Measurements from ENCODE around the gene HOXD9.

HOXD9 gene

DNA sequence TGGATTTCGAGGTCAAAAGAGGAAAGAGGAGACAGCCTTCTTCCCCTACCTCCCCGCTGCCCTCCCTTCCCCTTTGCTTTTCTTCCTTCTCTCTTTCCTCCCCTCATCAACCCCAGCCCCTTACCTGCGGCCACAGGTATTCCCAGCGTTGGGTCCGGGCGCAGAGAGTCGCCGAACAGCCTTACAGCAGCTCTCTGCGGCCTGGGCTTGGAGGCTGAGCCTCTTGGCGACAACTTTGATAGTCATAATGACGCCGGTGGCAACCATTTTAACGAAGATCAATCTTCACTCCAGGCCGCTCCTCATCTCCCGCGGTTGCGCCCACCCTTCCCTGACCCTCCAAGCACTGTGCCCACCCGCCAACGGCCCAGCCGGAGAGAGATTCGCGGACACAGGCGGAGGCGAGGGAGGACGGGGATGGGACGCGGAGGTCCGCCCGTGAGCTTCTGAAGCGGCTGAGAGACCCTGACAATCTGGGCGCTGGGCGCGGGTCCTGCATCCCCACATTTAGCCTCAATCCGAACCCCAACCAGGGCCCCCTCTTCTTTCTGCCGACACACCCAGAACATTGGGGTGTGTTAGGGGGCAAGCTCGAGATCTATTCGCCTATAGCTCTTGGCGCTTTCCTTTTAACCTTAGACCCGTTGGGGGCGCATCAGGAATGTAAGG is 37.3 kb upstream of the HOXD9 start:
- TF ChIP-seq, protein P1, sequence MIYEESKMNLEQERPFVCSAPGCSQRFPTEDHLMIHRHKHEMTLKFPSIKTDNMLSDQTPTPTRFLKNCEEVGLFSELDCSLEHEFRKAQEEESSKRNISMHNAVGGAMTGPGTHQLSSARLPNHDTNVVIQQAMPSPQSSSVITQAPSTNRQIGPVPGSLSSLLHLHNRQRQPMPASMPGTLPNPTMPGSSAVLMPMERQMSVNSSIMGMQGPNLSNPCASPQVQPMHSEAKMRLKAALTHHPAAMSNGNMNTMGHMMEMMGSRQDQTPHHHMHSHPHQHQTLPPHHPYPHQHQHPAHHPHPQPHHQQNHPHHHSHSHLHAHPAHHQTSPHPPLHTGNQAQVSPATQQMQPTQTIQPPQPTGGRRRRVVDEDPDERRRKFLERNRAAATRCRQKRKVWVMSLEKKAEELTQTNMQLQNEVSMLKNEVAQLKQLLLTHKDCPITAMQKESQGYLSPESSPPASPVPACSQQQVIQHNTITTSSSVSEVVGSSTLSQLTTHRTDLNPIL (CRISPR knock-in tag; IDR thresholded peaks at IDR 0.05; ENCODE audit: low read depth): no peak
- TF ChIP-seq RARB (CRISPR knock-in tag; IDR thresholded peaks at IDR 0.05): no peak
- TF ChIP-seq ZC3H10 (CRISPR knock-in tag; IDR thresholded peaks at IDR 0.05): no peak
- TF ChIP-seq OSR1 (CRISPR knock-in tag; IDR thresholded peaks at IDR 0.05): no peak
- no peak for TF ChIP-seq TOX (CRISPR knock-in tag; IDR thresholded peaks at IDR 0.05; ENCODE audit: borderline replicate concordance)
- no peak for TF ChIP-seq ZNF70 (CRISPR knock-in tag; IDR thresholded peaks at IDR 0.05)
- TF ChIP-seq PPARA (CRISPR knock-in tag; IDR thresholded peaks at IDR 0.05; ENCODE audit: borderline replicate concordance): no peak
- TF ChIP-seq, protein P2, sequence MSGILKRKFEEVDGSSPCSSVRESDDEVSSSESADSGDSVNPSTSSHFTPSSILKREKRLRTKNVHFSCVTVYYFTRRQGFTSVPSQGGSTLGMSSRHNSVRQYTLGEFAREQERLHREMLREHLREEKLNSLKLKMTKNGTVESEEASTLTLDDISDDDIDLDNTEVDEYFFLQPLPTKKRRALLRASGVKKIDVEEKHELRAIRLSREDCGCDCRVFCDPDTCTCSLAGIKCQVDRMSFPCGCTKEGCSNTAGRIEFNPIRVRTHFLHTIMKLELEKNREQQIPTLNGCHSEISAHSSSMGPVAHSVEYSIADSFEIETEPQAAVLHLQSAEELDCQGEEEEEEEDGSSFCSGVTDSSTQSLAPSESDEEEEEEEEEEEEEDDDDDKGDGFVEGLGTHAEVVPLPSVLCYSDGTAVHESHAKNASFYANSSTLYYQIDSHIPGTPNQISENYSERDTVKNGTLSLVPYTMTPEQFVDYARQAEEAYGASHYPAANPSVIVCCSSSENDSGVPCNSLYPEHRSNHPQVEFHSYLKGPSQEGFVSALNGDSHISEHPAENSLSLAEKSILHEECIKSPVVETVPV (CRISPR knock-in tag; IDR thresholded peaks at IDR 0.05): no peak
- TF ChIP-seq ISL1 (CRISPR knock-in tag; IDR thresholded peaks at IDR 0.05): no peak
- no peak for TF ChIP-seq GLIS3 (CRISPR knock-in tag; IDR thresholded peaks at IDR 0.05)
- no peak for TF ChIP-seq ZFP30 (CRISPR knock-in tag; IDR thresholded peaks at IDR 0.05)
- TF ChIP-seq TCF4 (CRISPR knock-in tag; IDR thresholded peaks at IDR 0.05; ENCODE audit: borderline replicate concordance): no peak
- no peak for TF ChIP-seq ARNTL (CRISPR knock-in tag; IDR thresholded peaks at IDR 0.05; ENCODE audit: borderline replicate concordance, low read depth)
- TF ChIP-seq, protein P3, sequence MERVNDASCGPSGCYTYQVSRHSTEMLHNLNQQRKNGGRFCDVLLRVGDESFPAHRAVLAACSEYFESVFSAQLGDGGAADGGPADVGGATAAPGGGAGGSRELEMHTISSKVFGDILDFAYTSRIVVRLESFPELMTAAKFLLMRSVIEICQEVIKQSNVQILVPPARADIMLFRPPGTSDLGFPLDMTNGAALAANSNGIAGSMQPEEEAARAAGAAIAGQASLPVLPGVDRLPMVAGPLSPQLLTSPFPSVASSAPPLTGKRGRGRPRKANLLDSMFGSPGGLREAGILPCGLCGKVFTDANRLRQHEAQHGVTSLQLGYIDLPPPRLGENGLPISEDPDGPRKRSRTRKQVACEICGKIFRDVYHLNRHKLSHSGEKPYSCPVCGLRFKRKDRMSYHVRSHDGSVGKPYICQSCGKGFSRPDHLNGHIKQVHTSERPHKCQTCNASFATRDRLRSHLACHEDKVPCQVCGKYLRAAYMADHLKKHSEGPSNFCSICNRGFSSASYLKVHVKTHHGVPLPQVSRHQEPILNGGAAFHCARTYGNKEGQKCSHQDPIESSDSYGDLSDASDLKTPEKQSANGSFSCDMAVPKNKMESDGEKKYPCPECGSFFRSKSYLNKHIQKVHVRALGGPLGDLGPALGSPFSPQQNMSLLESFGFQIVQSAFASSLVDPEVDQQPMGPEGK (CRISPR knock-in tag; IDR thresholded peaks at IDR 0.05; ENCODE audit: borderline replicate concordance): no peak
- no peak for ATAC-seq

DNA sequence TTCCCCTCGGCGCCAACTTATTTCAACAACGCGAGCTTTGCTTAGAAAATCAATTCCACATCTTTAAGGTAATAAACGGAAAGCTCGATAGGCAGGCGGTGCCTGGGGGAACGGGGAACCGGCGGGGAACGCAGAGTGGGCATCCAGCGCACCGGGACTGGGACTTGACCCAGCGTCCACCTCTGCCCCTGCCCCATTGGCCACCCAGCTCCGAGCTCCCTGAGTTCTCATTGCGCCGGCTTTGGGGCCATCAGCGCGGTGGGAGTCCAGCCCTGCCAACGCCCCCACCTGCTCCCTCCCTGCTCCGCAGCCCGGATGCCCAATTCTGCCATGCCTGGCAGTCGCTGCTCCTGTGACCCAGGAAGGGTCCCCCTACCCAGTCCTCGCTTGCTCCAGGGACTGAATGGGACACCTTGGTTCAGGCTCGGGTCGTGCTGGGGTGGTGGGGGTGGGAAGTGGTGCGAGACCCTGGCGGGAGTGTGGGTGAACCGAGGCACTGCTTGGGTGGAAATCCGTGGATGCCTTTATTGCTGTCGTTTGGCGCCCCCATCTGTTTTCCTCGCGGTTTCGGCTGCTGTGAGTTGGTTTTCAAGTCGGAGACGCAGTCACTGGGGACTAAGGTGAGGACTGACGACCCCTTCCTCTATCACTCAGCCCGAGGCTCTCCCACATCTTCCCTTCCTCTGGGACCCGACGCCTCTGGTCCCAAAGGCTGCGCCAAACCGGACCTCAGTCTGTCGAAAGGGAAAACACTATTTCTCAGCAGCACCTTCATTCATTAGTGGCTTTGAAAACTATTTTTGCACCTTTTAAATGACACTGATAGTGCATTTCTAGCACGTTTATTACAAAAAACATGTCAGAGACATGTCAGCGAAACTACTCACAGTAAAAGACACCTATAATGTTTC is 36.4 kb upstream of the HOXD9 start:
- peak; percentile 51 for ATAC-seq
- TF ChIP-seq RARB (CRISPR knock-in tag; IDR thresholded peaks at IDR 0.05) (no peak), ZFP30 (CRISPR knock-in tag; IDR thresholded peaks at IDR 0.05) (no peak), ESRRG (CRISPR knock-in tag; IDR thresholded peaks at IDR 0.05) (no peak), SNAI2 (CRISPR knock-in tag; IDR thresholded peaks at IDR 0.05) (no peak), ZFP3 (CRISPR knock-in tag; IDR thresholded peaks at IDR 0.05) (no peak), TCF4 (CRISPR knock-in tag; IDR thresholded peaks at IDR 0.05; ENCODE audit: borderline replicate concordance) (no peak), ZC3H10 (CRISPR knock-in tag; IDR thresholded peaks at IDR 0.05) (no peak), ZNF565 (CRISPR knock-in tag; conservative IDR thresholded peaks at IDR 0.05; ENCODE audit: low read depth) (no peak), TOX (CRISPR knock-in tag; IDR thresholded peaks at IDR 0.05; ENCODE audit: borderline replicate concordance) (no peak), ARNTL (CRISPR knock-in tag; IDR thresholded peaks at IDR 0.05; ENCODE audit: borderline replicate concordance, low read depth) (no peak), ZNF8 (CRISPR knock-in tag; IDR thresholded peaks at IDR 0.05) (no peak), GLIS3 (CRISPR knock-in tag; IDR thresholded peaks at IDR 0.05) (no peak), CSDC2 (CRISPR knock-in tag; IDR thresholded peaks at IDR 0.05) (no peak), ZNF70 (CRISPR knock-in tag; IDR thresholded peaks at IDR 0.05) (no peak), ISL1 (CRISPR knock-in tag; IDR thresholded peaks at IDR 0.05) (no peak), BACH2 (CRISPR knock-in tag; IDR thresholded peaks at IDR 0.05; ENCODE audit: borderline replicate concordance) (no peak)
- TF ChIP-seq, protein P4, sequence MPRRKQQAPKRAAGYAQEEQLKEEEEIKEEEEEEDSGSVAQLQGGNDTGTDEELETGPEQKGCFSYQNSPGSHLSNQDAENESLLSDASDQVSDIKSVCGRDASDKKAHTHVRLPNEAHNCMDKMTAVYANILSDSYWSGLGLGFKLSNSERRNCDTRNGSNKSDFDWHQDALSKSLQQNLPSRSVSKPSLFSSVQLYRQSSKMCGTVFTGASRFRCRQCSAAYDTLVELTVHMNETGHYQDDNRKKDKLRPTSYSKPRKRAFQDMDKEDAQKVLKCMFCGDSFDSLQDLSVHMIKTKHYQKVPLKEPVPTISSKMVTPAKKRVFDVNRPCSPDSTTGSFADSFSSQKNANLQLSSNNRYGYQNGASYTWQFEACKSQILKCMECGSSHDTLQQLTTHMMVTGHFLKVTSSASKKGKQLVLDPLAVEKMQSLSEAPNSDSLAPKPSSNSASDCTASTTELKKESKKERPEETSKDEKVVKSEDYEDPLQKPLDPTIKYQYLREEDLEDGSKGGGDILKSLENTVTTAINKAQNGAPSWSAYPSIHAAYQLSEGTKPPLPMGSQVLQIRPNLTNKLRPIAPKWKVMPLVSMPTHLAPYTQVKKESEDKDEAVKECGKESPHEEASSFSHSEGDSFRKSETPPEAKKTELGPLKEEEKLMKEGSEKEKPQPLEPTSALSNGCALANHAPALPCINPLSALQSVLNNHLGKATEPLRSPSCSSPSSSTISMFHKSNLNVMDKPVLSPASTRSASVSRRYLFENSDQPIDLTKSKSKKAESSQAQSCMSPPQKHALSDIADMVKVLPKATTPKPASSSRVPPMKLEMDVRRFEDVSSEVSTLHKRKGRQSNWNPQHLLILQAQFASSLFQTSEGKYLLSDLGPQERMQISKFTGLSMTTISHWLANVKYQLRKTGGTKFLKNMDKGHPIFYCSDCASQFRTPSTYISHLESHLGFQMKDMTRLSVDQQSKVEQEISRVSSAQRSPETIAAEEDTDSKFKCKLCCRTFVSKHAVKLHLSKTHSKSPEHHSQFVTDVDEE (CRISPR knock-in tag; IDR thresholded peaks at IDR 0.05): no peak
- TF ChIP-seq, protein P3 (CRISPR knock-in tag; IDR thresholded peaks at IDR 0.05; ENCODE audit: borderline replicate concordance): no peak
- TF ChIP-seq, protein P1 (CRISPR knock-in tag; IDR thresholded peaks at IDR 0.05; ENCODE audit: low read depth): no peak
- TF ChIP-seq, protein P5, sequence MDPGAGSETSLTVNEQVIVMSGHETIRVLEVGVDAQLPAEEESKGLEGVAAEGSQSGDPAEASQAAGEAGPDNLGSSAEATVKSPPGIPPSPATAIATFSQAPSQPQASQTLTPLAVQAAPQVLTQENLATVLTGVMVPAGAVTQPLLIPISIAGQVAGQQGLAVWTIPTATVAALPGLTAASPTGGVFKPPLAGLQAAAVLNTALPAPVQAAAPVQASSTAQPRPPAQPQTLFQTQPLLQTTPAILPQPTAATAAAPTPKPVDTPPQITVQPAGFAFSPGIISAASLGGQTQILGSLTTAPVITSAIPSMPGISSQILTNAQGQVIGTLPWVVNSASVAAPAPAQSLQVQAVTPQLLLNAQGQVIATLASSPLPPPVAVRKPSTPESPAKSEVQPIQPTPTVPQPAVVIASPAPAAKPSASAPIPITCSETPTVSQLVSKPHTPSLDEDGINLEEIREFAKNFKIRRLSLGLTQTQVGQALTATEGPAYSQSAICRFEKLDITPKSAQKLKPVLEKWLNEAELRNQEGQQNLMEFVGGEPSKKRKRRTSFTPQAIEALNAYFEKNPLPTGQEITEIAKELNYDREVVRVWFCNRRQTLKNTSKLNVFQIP (CRISPR knock-in tag; IDR thresholded peaks at IDR 0.05; ENCODE audit: borderline replicate concordance, low read depth): no peak
